ENCODE measurements around the gene SLC66A2.

DNA sequence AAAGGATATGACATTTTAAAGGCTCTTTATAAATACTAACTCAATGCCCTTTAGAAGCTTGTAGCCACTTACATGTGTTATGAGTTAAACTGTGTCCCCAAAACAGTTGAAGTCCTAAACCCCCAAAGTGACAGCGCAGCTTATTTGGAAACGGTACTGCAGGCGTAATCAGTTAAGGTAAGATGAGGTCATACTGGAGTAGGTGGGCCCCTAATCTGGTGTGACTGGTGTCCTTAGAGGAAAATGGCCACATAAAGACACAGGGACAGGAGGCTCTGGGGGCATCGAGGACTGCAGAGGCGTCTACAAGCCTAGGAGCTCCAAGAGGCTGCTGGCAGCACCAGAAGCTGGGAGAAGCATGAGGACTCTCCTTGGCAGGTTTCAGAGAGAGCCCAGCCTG is 28.4 kb upstream of the SLC66A2 start:
- TF ChIP-seq, protein P1, sequence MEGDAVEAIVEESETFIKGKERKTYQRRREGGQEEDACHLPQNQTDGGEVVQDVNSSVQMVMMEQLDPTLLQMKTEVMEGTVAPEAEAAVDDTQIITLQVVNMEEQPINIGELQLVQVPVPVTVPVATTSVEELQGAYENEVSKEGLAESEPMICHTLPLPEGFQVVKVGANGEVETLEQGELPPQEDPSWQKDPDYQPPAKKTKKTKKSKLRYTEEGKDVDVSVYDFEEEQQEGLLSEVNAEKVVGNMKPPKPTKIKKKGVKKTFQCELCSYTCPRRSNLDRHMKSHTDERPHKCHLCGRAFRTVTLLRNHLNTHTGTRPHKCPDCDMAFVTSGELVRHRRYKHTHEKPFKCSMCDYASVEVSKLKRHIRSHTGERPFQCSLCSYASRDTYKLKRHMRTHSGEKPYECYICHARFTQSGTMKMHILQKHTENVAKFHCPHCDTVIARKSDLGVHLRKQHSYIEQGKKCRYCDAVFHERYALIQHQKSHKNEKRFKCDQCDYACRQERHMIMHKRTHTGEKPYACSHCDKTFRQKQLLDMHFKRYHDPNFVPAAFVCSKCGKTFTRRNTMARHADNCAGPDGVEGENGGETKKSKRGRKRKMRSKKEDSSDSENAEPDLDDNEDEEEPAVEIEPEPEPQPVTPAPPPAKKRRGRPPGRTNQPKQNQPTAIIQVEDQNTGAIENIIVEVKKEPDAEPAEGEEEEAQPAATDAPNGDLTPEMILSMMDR (IDR thresholded peaks at IDR 0.05): no peak
- no peak for TF ChIP-seq POLR2AphosphoS5 (IDR thresholded peaks at IDR 0.05)
- TF ChIP-seq POLR2A (IDR thresholded peaks at IDR 0.05; ENCODE audit: low read depth): no peak

All from esophagus muscularis mucosa (tissue), 3 donors.